Omental fat pad (tissue), 4 donors: ENCODE data around the gene TBC1D5. TPM values are rescaled to one million over a fixed set of nuclear protein-coding genes. Genes with fewer than 3 reads are reported as not detected.
"Not testable (repeated sequence)": the region's sequence is repeated elsewhere in the genome, so short reads cannot be mapped to it uniquely, and the experiment has no call there.

Experiments
- ATAC-seq: fragments of 150-250 bp; one replicate; pipeline ENCODE4 v1.9.1; 2016; ENCODE audit warnings: mild to moderate bottlenecking, moderate library complexity; ENCODE audit not compliant: low FRiP score
- DNase-seq: peaks from one replicate; pipeline ENCODE4 v3.0.0-alpha.2; 2019; ENCODE audit warnings: low spot score
- total RNA-seq, 4 donors: library from RNA; depleted of rRNA; stranded (reverse); fragments of >200 nt; gene quantifications; one replicate each; pipeline ENCODE4 v1.1.0, GENCODE V29; 2016
- TF ChIP-seq, protein P1 (sequence below), 3 donors: fragments of 450-650 bp; IDR thresholded peaks; one replicate each; pipeline ENCODE4 v1.5.1; 2016 to 2017; ENCODE audit warnings: antibody characterized with exemption in 3 of 3, mild to moderate bottlenecking in 3 of 3, moderate library complexity in 2 of 3

TBC1D5 gene
- total RNA-seq, 4 donors from 2014 or later = 56.8 to 92.5 (median 74.8) TPM

DNA sequence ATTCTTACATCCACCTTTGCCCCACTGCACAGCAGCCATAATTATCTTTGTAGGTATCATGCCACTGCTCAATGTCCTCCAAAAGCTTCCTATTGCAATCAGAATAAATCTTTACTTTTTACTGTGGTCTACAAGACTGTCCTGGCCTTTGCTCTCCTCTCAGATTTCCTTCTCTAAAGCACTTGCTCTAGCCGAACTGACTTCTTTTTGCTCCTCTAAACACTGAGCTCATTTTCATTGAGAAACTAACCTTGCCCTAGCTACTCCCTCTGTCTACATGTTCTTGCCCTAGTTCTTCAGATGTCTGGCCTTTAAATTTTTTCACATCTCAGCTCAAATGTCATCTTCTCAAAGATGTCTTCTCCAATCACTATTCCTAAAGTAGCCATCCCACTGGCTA, 342.8 kb downstream of the TBC1D5 start:
- DNase-seq (no peak), ATAC-seq (no peak)
- TF ChIP-seq, protein P1, sequence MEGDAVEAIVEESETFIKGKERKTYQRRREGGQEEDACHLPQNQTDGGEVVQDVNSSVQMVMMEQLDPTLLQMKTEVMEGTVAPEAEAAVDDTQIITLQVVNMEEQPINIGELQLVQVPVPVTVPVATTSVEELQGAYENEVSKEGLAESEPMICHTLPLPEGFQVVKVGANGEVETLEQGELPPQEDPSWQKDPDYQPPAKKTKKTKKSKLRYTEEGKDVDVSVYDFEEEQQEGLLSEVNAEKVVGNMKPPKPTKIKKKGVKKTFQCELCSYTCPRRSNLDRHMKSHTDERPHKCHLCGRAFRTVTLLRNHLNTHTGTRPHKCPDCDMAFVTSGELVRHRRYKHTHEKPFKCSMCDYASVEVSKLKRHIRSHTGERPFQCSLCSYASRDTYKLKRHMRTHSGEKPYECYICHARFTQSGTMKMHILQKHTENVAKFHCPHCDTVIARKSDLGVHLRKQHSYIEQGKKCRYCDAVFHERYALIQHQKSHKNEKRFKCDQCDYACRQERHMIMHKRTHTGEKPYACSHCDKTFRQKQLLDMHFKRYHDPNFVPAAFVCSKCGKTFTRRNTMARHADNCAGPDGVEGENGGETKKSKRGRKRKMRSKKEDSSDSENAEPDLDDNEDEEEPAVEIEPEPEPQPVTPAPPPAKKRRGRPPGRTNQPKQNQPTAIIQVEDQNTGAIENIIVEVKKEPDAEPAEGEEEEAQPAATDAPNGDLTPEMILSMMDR (IDR thresholded peaks at IDR 0.05) = no peak

GRCh38 chr3:17398959-17399551, 343.4 kb downstream of the TBC1D5 start:
- DNase-seq (no peak), ATAC-seq (no peak)
- TF ChIP-seq, protein P1 (IDR thresholded peaks at IDR 0.05) = no peak

GRCh38 chr3:17396036-17396435, 346.4 kb downstream of the TBC1D5 start:
- ATAC-seq = no peak

GRCh38 chr3:17394541-17395155, 347.8 kb downstream of the TBC1D5 start:
- ATAC-seq (no peak), DNase-seq (no peak)
- TF ChIP-seq, protein P1 (IDR thresholded peaks at IDR 0.05) = no peak

More at GRCh38 chr3:17396036-17396435, 346.4 kb downstream of the TBC1D5 start:
- DNase-seq = no peak
- TF ChIP-seq, protein P1 (IDR thresholded peaks at IDR 0.05) = no peak

DNA sequence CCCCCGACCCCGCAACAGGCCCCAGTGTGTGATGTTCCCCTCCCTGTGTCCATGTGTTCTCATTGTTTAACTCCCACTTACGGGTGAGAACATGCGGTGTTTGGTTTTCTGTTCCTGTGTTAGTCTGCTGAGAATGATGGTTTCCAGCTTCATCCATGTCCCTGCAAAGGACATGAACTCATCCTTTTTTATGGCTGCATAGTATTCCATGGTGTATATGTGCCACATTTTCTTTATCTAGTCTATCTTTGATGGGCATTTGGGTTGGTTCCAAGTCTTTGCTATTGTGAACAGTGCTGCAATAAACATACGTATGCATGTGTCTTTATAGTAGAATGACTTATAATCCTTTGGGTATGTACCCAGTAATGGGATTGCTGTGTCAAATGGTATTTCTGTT, 349.9 kb downstream of the TBC1D5 start:
- not testable (repeated sequence) for DNase-seq, ATAC-seq

GRCh38 chr3:17390785-17391184, 351.6 kb downstream of the TBC1D5 start:
- ATAC-seq (no peak), DNase-seq (no peak)
- TF ChIP-seq, protein P1 (IDR thresholded peaks at IDR 0.05) = no peak

- ATAC-seq (no peak), DNase-seq (no peak)
- TF ChIP-seq, protein P1 (IDR thresholded peaks at IDR 0.05) = no peak
These were observed 355.3 kb downstream of the TBC1D5 start for GRCh38 chr3:17387108-17387507.
